ENCODE data around the gene LCE5A. TPM values are rescaled to one million over a fixed set of nuclear protein-coding genes. Genes with fewer than 3 reads are reported as not detected.

The LCE5A gene
- total and polyA plus RNA-seq, 9 of the 15 experiments (the other 6 are each of a cell fraction or from before 2014, with no cell fraction given): not detected

DNA sequence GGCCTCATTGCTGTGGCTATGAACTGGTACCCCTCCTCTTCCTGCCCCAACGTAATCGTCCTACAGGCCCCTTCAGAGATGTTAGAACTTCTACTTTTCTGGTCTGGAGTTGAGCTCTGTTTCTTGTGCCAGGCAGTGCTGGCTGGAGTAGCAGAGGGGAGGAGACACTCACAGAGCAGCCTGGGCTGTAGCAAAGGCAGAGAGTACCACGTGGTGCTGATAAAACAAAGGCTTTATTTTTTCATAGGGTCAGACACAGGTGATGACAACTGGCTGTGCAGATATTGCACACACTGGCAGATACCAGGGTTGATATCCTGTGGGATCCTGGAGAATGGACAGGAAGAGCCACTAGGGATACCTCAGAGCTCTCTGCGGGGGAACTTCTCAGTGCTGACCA lies 26.9 kb downstream of the LCE5A start:
- WGBS (ENCODE audit: insufficient coverage, low coverage, missing lambda C conversion rate): 0% methylated on average over 4 of the region's 4 CpGs
- TF ChIP-seq ZNF3 (CRISPR knock-in tag; IDR thresholded peaks at IDR 0.05): no peak
- TF ChIP-seq, protein P1, sequence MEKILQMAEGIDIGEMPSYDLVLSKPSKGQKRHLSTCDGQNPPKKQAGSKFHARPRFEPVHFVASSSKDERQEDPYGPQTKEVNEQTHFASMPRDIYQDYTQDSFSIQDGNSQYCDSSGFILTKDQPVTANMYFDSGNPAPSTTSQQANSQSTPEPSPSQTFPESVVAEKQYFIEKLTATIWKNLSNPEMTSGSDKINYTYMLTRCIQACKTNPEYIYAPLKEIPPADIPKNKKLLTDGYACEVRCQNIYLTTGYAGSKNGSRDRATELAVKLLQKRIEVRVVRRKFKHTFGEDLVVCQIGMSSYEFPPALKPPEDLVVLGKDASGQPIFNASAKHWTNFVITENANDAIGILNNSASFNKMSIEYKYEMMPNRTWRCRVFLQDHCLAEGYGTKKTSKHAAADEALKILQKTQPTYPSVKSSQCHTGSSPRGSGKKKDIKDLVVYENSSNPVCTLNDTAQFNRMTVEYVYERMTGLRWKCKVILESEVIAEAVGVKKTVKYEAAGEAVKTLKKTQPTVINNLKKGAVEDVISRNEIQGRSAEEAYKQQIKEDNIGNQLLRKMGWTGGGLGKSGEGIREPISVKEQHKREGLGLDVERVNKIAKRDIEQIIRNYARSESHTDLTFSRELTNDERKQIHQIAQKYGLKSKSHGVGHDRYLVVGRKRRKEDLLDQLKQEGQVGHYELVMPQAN (IDR thresholded peaks at IDR 0.05; ENCODE audit: borderline replicate concordance): no peak
- TF ChIP-seq ZNF121 (CRISPR knock-in tag; conservative IDR thresholded peaks at IDR 0.05): no peak
- TF ChIP-seq, protein P2, sequence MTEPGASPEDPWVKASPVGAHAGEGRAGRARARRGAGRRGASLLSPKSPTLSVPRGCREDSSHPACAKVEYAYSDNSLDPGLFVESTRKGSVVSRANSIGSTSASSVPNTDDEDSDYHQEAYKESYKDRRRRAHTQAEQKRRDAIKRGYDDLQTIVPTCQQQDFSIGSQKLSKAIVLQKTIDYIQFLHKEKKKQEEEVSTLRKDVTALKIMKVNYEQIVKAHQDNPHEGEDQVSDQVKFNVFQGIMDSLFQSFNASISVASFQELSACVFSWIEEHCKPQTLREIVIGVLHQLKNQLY (CRISPR knock-in tag; conservative IDR thresholded peaks at IDR 0.05): no peak
- no peak for TF ChIP-seq SMAD2 (IDR thresholded peaks at IDR 0.05; ENCODE audit: low read depth, low read length)
- no peak for TF ChIP-seq ZNF584 (CRISPR knock-in tag; IDR thresholded peaks at IDR 0.05; ENCODE audit: low read depth)
- no peak for TF ChIP-seq SFPQ (IDR thresholded peaks at IDR 0.05; ENCODE audit: low read depth, low read length)
- no peak for TF ChIP-seq ILF3 (IDR thresholded peaks at IDR 0.05; ENCODE audit: borderline replicate concordance)
- TF ChIP-seq NONO (IDR thresholded peaks at IDR 0.05; ENCODE audit: low read depth in 2 of 2, low read length in 1 of 2): no peak
- no peak for TF ChIP-seq MTF1 (CRISPR knock-in tag; IDR thresholded peaks at IDR 0.05; ENCODE audit: borderline replicate concordance)
- ChIA-PET POLR2A (no interaction called here), CTCF (ENCODE audit: low intra/inter-chr PET ratio) (no interaction called here)
- Histone ChIP-seq H3K4me1 (replicated peaks in 1 of 2; ENCODE audit: control insufficient read depth in 2 of 2, insufficient read depth in 2 of 2, low read length in 2 of 2) (no peaks in the 10 kb centered on the region), H3K9me3 (replicated peaks; ENCODE audit: control insufficient read depth, insufficient read depth, low read depth, low read length) (no peaks in the 10 kb centered on the region), H3K79me2 (ENCODE audit: control insufficient read depth, insufficient read depth, low read length) (no peaks in the 10 kb centered on the region), H3K9me1 (ENCODE audit: control insufficient read depth, insufficient read depth, low read length) (no peaks in the 10 kb centered on the region), H3K4me3 (no peak overlapping the region), H4K20me1 (replicated peaks; ENCODE audit: control insufficient read depth, insufficient read depth, low read length) (no peaks in the 10 kb centered on the region), H3K9ac (ENCODE audit: insufficient read depth in 1 of 2, low read depth in 2 of 2, low read length in 2 of 2) (no peak overlapping the region), H3K27ac (ENCODE audit: extremely low read depth, low read depth, low read length) (no peak overlapping the region), H3K4me2 (ENCODE audit: insufficient read depth, low read length) (no peak overlapping the region), H3K27me3 (ENCODE audit: control insufficient read depth in 2 of 2, insufficient read depth in 2 of 2, low read length in 2 of 2) (peaks cover 2 to 5% of the 10 kb centered on the region in 2 experiments; a peak in 2 of 5 replicates), H2AFZ (ENCODE audit: low read depth, low read length) (no peak overlapping the region), H3K36me3 (ENCODE audit: control insufficient read depth, insufficient read depth, low read length) (no peaks in the 10 kb centered on the region)
- in situ Hi-C loops (cut with MboI): no loop called here
- intact Hi-C loops (cut with micrococcal nuclease): no loop called here
- no TSS peak for BruUV-seq (replicated peaks)
- FAIRE-seq (no peak), ATAC-seq (no peak), DNase-seq (ENCODE audit: extremely low read depth in 1 of 4, low spot score in 3 of 4) (no peak)
